SK-N-SH (cell line): ENCODE measurements around the gene BCAR1. TPM values are rescaled to one million over a fixed set of nuclear protein-coding genes. Genes with fewer than 3 reads are reported as not detected.

Experiments used
- CTCF ChIA-PET: fragments of 300-600, 350-600 bp; formaldehyde crosslinking; extraction: SDS; loops from one replicate; lab custom pipeline; 2021; lab: Yijun Ruan, JAX
- POLR2A ChIA-PET: fragments of 350-600 bp; sonication (Branson Sonifier 250); formaldehyde crosslinking; extraction: SDS; loops from one replicate; lab custom pipeline; 2020; ENCODE audit warnings: antibody characterized with exemption, inconsistent platforms; lab: Yijun Ruan, JAX
- DNase-seq: peaks from one replicate; pipeline ENCODE4 v3.0.0; 2012
- H2AFZ ChIP-seq: fragments of 200-600 bp; sonication (generic); 2 replicates; pipeline ENCODE4 v1.8.1; 2016; ENCODE audit warnings: antibody characterized with exemption, mild to moderate bottlenecking, low read depth
- H3F3A ChIP-seq: fragments of 200-600 bp; sonication (generic); replicated peaks from 2 replicates; pipeline ENCODE3; 2016; ENCODE audit warnings: antibody characterized with exemption, mild to moderate bottlenecking; ENCODE audit not compliant: insufficient read depth
- H3K27ac ChIP-seq, 2 experiments: fragments of 200-500 bp in 1 of 2; fragments of 200-600 bp in 1 of 2; sonication (Bioruptor generic) in 1 of 2; sonication (generic), shearing (Covaris generic) in 1 of 2; 2 replicates each; pipeline versions ENCODE4 v1.5.1 to v1.6.1; 2014 to 2016; ENCODE audit warnings: low read depth in 2 of 2, inconsistent platforms in 1 of 2, low read length in 1 of 2, mild to moderate bottlenecking in 1 of 2, mixed read lengths in 1 of 2
- H3K27me3 ChIP-seq: fragments of 200-600 bp; sonication (generic), shearing (Covaris generic); 2 replicates; pipeline ENCODE4 v1.6.1; 2016; ENCODE audit warnings: mixed run types; ENCODE audit not compliant: insufficient read depth
- H3K36me3 ChIP-seq, 2 experiments: fragments of 200-500 bp in 1 of 2; fragments of 200-600 bp in 1 of 2; sonication (Bioruptor generic) in 1 of 2; sonication (generic) in 1 of 2; replicated peaks in 1 of 2; 2 replicates each; pipeline versions ENCODE3 to v1.5.1; 2014 to 2016; ENCODE audit warnings: low read length in 1 of 2, mild to moderate bottlenecking in 1 of 2; ENCODE audit not compliant: insufficient read depth in 2 of 2, control insufficient read depth in 1 of 2
- H3K4me1 ChIP-seq, 2 experiments: fragments of 200-500 bp in 1 of 2; fragments of 200-600 bp in 1 of 2; sonication (Bioruptor generic) in 1 of 2; sonication (generic), shearing (Covaris generic) in 1 of 2; 2 replicates each; pipeline versions ENCODE4 v1.5.1 to v1.6.1; 2014 to 2016; ENCODE audit warnings: low read depth in 1 of 2, low read length in 1 of 2, mixed run types in 1 of 2; ENCODE audit not compliant: insufficient read depth in 2 of 2, control insufficient read depth in 1 of 2
- H3K4me2 ChIP-seq: fragments of 200-600 bp; sonication (generic), shearing (Covaris generic); 2 replicates; pipeline ENCODE4 v1.6.1; 2017; ENCODE audit warnings: mixed run types
- H3K4me3 ChIP-seq, 2 experiments: fragments of 200-500 bp in 1 of 2; fragments of 200-600 bp in 1 of 2; sonication (Bioruptor generic) in 1 of 2; sonication (generic), shearing (Covaris generic) in 1 of 2; 2 replicates each; pipeline versions ENCODE4 v1.5.1 to v1.8.1; 2014 to 2016; ENCODE audit warnings: low read depth in 2 of 2, inconsistent platforms in 1 of 2, low read length in 1 of 2, mild to moderate bottlenecking in 1 of 2, mixed read lengths in 1 of 2, moderate library complexity in 1 of 2
- H3K79me2 ChIP-seq: fragments of 200-600 bp; sonication (generic); 2 replicates; pipeline ENCODE4 v1.8.1; 2017; ENCODE audit warnings: mild to moderate bottlenecking; ENCODE audit not compliant: insufficient read depth
- H3K9ac ChIP-seq: fragments of 200-600 bp; sonication (generic); 2 replicates; pipeline ENCODE4 v1.6.1; 2017; ENCODE audit warnings: mixed run types
- H3K9me2 ChIP-seq: fragments of 200-600 bp; sonication (generic); 2 replicates; pipeline ENCODE4 v1.6.1; 2017; ENCODE audit warnings: mixed run types
- H3K9me3 ChIP-seq: fragments of 200-600 bp; sonication (generic); 2 replicates; pipeline ENCODE4 v1.6.1; 2017; ENCODE audit warnings: mixed run types, mild to moderate bottlenecking, moderate library complexity
- H4K20me1 ChIP-seq: fragments of 200-600 bp; sonication (generic); 2 replicates; pipeline ENCODE4 v1.6.1; 2017; ENCODE audit warnings: mild to moderate bottlenecking, mixed run types; ENCODE audit not compliant: insufficient read depth
- CHD2 ChIP-seq: fragments of 150-350 bp; IDR thresholded peaks from 2 replicates; pipeline ENCODE4 v1.6.1; 2018; ENCODE audit warnings: low read length; ENCODE audit not compliant: partially characterized antibody
- IRF3 ChIP-seq: fragments of 150-350 bp; IDR thresholded peaks from 2 replicates; pipeline ENCODE4 v1.6.1; 2016; ENCODE audit warnings: mild to moderate bottlenecking, low read depth, low read length
- RAD21 ChIP-seq: IDR thresholded peaks from 2 replicates; pipeline ENCODE4 v1.6.1; 2012; ENCODE audit warnings: mild to moderate bottlenecking, low read length
- SMC3 ChIP-seq: IDR thresholded peaks from 2 replicates; pipeline ENCODE4 v1.6.1; 2012; ENCODE audit warnings: low read depth, low read length, improper control_type of control experiment
- ZBTB33 ChIP-seq: IDR thresholded peaks from 2 replicates; pipeline ENCODE4 v1.4.0; 2012; ENCODE audit warnings: low read depth, borderline replicate concordance
- WGBS: methylation state at CpG from one replicate; pipeline ENCODE4 v1.1.6; 2017; ENCODE audit warnings: low lambda C conversion rate; 5-methylcytosine and 5-hydroxymethylcytosine counted together
- polyA plus RNA-seq, 3 experiments: library from polyadenylated mRNA; depleted of rRNA; stranded (reverse); fragments of >200 nt; gene quantifications; 2 replicates each; pipeline ENCODE4 v1.2.3, GENCODE V29; 2012
- TF ChIP-seq, protein P1 (sequence below): fragments of 200-600 bp; sonication (generic); IDR thresholded peaks from 2 replicates; pipeline ENCODE4 v1.6.1; 2017; ENCODE audit warnings: antibody characterized with exemption, mild to moderate bottlenecking, moderate library complexity

BCAR1 gene
- polyA plus RNA-seq, 1 of the 3 experiments (the other 2 are of a cell fraction), result 45.1 TPM

- Histone ChIP-seq H3K9ac (peak overlapping the region; percentile 98), H3K36me3 (peaks cover 0 to 3% of the 10 kb centered on the region in 2 experiments), H3K9me2 (no peaks in the 10 kb centered on the region), H2AFZ (no peak overlapping the region), H3F3A (peaks cover 39% of the 10 kb centered on the region), H3K27ac (peak overlapping the region; percentile 29 to 98; a peak in 3 of 4 replicates), H3K4me3 (peak overlapping the region; percentile 77 to 88), H3K79me2 (peaks cover 94% of the 10 kb centered on the region), H3K9me3 (no peaks in the 10 kb centered on the region), H3K27me3 (no peaks in the 10 kb centered on the region), H4K20me1 (peaks cover 81% of the 10 kb centered on the region), H3K4me2 (peak overlapping the region; percentile 81), H3K4me1 (peaks cover 76 to 79% of the 10 kb centered on the region in 2 experiments; a peak in 3 of 4 replicates)
- ChIA-PET CTCF (interaction anchor here (0.5 to 3.1 kb wide), 17 partner anchors 8 to 1349 kb away, joined by 3 to 25 read pairs (median 4); no protein-coding TSS in a partner anchor), POLR2A (interaction anchor here (1.1 kb wide), 1 partner anchor 14 kb away, joined by 3 read pairs; no protein-coding TSS in a partner anchor)
- TF ChIP-seq SMC3, result peak; percentile 24; the same call in 1 of the 2 replicates
- peak; percentile 51 for TF ChIP-seq RAD21
- TF ChIP-seq, protein P1, sequence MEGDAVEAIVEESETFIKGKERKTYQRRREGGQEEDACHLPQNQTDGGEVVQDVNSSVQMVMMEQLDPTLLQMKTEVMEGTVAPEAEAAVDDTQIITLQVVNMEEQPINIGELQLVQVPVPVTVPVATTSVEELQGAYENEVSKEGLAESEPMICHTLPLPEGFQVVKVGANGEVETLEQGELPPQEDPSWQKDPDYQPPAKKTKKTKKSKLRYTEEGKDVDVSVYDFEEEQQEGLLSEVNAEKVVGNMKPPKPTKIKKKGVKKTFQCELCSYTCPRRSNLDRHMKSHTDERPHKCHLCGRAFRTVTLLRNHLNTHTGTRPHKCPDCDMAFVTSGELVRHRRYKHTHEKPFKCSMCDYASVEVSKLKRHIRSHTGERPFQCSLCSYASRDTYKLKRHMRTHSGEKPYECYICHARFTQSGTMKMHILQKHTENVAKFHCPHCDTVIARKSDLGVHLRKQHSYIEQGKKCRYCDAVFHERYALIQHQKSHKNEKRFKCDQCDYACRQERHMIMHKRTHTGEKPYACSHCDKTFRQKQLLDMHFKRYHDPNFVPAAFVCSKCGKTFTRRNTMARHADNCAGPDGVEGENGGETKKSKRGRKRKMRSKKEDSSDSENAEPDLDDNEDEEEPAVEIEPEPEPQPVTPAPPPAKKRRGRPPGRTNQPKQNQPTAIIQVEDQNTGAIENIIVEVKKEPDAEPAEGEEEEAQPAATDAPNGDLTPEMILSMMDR, result no peak
- WGBS, result 21% methylated on average over 21 of the region's 29 CpGs
- DNase-seq, result no peak
Measured at GRCh38 chr16:75250089-75250808, 1.2 kb downstream of the BCAR1 start.

DNA sequence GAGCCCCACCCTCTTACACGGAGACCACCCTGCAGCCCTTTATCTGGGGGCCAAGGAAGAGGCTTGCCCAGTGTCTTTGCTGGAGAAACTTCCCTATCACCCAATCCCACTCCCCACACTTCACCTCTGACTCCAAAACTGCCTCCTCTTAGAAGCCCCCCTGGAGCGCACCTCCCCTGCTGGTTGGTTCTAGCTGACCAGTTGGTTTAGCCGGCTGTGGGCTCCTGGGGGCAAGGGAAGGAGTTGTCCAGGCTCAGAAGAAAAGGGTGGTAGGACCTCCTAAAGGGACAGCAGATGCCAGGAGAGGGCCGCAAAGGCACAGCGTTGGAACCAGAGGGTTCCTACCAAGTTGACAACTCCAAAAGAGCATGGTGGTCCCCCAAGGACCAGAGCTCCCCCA, 2.0 kb downstream of the BCAR1 start:
- Histone ChIP-seq H2AFZ (no peak overlapping the region), H3K4me1 (peaks cover 76% of the 10 kb centered on the region in 2 experiments), H3K9me3 (no peaks in the 10 kb centered on the region), H3K4me2 (peak overlapping the region; percentile 81), H3K4me3 (peak overlapping the region; percentile 77 to 88; a peak in 3 of 4 replicates), H3K36me3 (peaks cover 0 to 3% of the 10 kb centered on the region in 2 experiments), H3F3A (peaks cover 36% of the 10 kb centered on the region), H3K9me2 (no peaks in the 10 kb centered on the region), H3K27ac (peak overlapping the region in 1 of 2 experiments; percentile 98; a peak in 2 of 4 replicates), H3K27me3 (no peaks in the 10 kb centered on the region), H4K20me1 (peaks cover 73% of the 10 kb centered on the region), H3K9ac (peak overlapping the region; percentile 98), H3K79me2 (peaks cover 94% of the 10 kb centered on the region)
- CTCF ChIA-PET, result interaction anchor here (0.5 to 3.1 kb wide), 10 partner anchors 8 to 1350 kb away, joined by 3 to 25 read pairs (median 6); no protein-coding TSS in a partner anchor
- 80% methylated on average over 5 of the region's 5 CpGs for WGBS
- POLR2A ChIA-PET, result no interaction called here
- TF ChIP-seq SMC3 (no peak), CHD2 (no peak), ZBTB33 (no peak), IRF3 (no peak)
- TF ChIP-seq, protein P1, result no peak
- no peak for DNase-seq
